NOMO-1 treated with dmso at 0.1 percent for 144 hours (cell line): Measurements from ENCODE around the gene CLK2.
"Not testable (repeated sequence)": the region's sequence is repeated elsewhere in the genome, so short reads cannot be mapped to it uniquely, and the experiment has no call there.

Experiments
- DNase-seq: peaks from one replicate; lab custom pipeline; 2025; ENCODE audit not compliant: unreplicated experiment; lab: John Stamatoyannopoulos, UW

CLK2 gene

GRCh38 chr1:155214702-155215101, 58.6 kb downstream of the CLK2 start:
- DNase-seq = not testable (repeated sequence)
